Ovary (tissue), 3 donors: ENCODE data around the gene CARD8.

Source experiments
- CTCF ChIP-seq, 3 donors: fragments of 450-650 bp in 2 of 3; fragments of 200-600 bp in 1 of 3; IDR thresholded peaks; one replicate each; pipeline versions ENCODE4 v1.5.1 to v1.8.0; 2016 to 2022; ENCODE audit warnings: antibody characterized with exemption in 3 of 3, mild to moderate bottlenecking in 1 of 3
- POLR2A ChIP-seq: fragments of 450-650 bp; IDR thresholded peaks from one replicate; pipeline ENCODE4 v1.6.1; 2017; ENCODE audit warnings: antibody characterized with exemption, mild to moderate bottlenecking, moderate library complexity
- donor health status: DM: no; HTN: no; CAD: no.

- TF ChIP-seq CTCF (IDR thresholded peaks at IDR 0.05) (no peak), POLR2A (no peak)
Observed at GRCh38 chr19:48206397-48207093, 49.2 kb downstream of the CARD8 start.
